Epithelial cell of proximal tubule (primary cell): ENCODE results near the gene CD24. TPM values are rescaled to one million over a fixed set of nuclear protein-coding genes. Genes with fewer than 3 reads are reported as not detected.
"Not testable (repeated sequence)": the region's sequence is repeated elsewhere in the genome, so short reads cannot be mapped to it uniquely, and the experiment has no call there.

Source experiments
- DNase-seq: peaks from one replicate; pipeline ENCODE4 v3.0.0-alpha.2; 2011; ENCODE audit warnings: low read depth
- H3K4me3 ChIP-seq: 2 replicates; pipeline ENCODE4 v1.5.1; 2011; ENCODE audit warnings: low read depth, mild to moderate bottlenecking, low read length
- total RNA-seq: library from RNA; depleted of rRNA; stranded (reverse); fragments of >200 nt; gene quantifications from 2 replicates; pipeline ENCODE4 v1.2.3, GENCODE V29; 2015
- TF ChIP-seq, protein P1 (sequence below): conservative IDR thresholded peaks from 2 replicates; pipeline ENCODE4 v1.5.1; 2012; ENCODE audit warnings: low read depth, mild to moderate bottlenecking, low read length

CD24 gene
- total RNA-seq, 1 donor from 2014 or later = 1,068 TPM

DNA sequence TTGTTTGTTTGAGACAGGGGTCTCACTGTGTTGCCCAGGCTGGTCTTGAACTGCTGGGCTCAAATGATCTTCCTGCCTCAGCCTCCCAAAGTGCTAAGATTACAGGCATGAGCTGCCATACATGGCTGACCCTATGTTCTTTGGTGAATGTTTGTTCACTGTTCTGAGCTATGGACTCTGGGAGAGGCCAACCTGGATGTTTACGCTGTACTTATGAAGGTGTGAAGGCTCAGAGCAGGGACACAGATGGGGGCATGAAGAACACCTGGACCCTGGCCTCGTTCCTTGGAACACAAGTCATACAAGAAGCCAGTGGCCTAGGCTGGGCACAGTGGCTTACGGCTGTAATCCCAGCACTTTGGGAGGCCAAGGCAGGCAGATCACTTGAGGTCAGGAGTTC is 21.1 kb upstream of the CD24 start:
- H3K4me3 ChIP-seq = no peak overlapping the region
- TF ChIP-seq, protein P1, sequence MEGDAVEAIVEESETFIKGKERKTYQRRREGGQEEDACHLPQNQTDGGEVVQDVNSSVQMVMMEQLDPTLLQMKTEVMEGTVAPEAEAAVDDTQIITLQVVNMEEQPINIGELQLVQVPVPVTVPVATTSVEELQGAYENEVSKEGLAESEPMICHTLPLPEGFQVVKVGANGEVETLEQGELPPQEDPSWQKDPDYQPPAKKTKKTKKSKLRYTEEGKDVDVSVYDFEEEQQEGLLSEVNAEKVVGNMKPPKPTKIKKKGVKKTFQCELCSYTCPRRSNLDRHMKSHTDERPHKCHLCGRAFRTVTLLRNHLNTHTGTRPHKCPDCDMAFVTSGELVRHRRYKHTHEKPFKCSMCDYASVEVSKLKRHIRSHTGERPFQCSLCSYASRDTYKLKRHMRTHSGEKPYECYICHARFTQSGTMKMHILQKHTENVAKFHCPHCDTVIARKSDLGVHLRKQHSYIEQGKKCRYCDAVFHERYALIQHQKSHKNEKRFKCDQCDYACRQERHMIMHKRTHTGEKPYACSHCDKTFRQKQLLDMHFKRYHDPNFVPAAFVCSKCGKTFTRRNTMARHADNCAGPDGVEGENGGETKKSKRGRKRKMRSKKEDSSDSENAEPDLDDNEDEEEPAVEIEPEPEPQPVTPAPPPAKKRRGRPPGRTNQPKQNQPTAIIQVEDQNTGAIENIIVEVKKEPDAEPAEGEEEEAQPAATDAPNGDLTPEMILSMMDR = no peak
- DNase-seq = no peak

DNA sequence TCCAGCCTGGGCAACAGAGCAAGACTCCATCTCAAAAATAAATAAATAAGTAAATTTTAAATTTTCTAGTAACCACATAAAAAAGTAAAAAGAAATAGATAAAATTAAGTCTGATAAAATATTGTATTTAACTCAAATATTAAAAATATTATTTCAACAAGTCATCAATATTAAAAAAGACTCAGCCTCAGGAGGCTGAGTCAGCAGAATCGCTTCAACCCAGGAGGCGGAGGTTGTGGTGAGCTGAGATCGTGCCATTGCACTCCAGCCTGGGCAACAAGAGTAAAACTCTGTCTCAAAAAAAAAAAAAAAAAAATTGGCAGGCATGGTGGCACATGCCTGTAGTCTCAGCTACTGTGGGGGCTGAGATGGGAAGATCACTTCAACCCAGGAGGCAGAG is 15.2 kb upstream of the CD24 start:
- not testable (repeated sequence) for H3K4me3 ChIP-seq, DNase-seq

DNA sequence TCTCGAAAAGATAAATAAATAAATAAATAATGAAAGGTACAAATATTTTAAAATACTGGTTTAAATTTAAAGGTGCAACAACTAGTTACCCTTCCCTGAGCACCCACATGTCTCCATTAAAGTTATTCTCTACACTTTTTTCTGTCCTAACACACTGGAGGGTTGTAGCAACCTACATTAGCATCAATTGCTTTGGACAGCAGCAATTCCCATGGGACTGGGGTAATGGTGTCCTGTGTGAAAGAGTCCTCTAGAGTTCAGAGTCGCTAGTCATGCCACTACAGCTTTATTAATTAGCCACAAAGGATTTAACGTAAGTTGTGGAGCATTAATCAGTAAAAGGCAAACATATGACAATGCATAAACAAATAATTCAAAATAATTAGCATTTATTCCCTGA is 14.1 kb upstream of the CD24 start:
- H3K4me3 ChIP-seq = no peak overlapping the region
- TF ChIP-seq, protein P1 = no peak
- no peak for DNase-seq

DNA sequence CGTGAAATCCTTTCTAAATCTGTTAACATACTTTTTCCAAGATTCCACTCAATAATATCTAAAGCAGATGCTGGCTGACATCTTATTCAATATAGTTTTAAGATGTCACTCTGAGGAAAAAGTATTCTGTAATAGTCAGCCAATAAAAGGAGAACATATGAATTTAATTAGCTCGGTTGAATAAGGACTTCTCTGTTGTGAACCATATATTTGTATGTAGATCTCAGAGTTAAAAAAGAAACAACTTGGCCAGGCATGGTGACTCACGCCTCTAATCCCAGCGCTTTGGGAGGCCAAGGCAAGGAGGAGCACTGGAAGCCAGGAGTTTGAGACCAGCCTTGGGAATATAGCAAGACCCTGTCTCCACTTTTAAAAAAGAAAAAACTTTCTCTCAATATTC is 7.4 kb upstream of the CD24 start:
- no peak overlapping the region for H3K4me3 ChIP-seq
- TF ChIP-seq, protein P1 = no peak
- no peak for DNase-seq

DNA sequence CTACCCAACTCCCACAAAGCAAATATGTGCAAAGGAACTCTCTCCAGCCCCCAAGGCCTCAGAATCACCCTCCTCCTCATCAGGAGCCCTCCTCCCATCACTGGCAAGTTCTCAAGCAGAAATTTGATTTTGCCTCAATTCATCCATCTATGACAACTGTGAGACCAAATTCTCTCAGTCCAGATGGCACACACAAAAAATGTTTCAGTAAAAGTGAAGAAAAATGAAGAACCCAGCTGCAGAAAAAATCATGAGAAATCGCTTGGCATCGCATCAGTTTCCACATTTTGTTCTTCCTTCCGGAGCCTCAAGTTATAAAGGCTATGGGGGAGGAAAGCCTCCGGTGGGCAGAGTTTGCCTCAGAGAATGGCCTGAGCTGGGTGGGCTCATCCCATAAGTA is 6.4 kb upstream of the CD24 start:
- H3K4me3 ChIP-seq = no peak overlapping the region
- TF ChIP-seq, protein P1 = no peak
- no peak for DNase-seq

DNA sequence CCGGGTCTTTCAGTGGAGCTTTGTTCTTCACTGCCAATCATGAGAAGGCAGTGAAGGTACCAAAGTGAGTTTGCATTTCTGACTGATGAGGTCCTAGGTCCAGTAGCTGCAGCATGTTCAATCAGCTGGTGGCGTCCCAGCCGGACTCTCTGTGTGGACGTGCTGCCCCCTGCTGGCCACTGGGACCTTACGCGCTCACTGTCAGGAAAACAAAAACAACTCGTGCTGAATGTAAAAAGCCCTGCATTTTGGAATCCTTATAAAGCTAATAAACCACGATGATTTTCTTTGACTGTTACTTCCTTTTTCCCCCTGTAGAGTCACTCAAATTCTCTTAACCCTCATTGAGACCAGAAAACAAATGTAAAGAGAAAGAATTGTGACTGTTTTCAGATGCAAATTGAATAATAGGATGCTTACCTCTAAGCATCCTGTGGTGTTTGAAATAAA is 4.9 kb upstream of the CD24 start:
- DNase-seq = no peak
- TF ChIP-seq, protein P1 = peak; percentile 97
- H3K4me3 ChIP-seq = no peak overlapping the region

DNA sequence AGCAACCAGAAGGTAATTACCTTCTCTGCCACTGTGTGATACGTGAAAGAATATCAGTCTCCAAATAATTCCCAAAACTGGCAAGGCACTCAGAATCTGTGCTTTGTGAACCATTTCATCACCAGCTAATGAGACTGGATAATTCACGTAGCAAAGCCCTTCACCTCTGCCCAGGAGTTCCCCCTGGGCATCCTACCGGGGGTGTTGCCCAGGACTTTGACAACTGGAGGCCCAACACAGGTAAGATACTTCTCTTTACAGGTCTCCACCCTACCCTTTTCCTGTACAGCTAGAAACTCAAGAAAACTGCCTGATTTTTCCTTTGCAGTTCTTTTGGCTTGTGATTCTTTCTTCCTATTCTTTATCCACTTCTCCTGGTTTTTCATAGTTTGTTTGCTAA is 2.7 kb upstream of the CD24 start:
- DNase-seq = no peak
- TF ChIP-seq, protein P1 = no peak
- no peak overlapping the region for H3K4me3 ChIP-seq

DNA sequence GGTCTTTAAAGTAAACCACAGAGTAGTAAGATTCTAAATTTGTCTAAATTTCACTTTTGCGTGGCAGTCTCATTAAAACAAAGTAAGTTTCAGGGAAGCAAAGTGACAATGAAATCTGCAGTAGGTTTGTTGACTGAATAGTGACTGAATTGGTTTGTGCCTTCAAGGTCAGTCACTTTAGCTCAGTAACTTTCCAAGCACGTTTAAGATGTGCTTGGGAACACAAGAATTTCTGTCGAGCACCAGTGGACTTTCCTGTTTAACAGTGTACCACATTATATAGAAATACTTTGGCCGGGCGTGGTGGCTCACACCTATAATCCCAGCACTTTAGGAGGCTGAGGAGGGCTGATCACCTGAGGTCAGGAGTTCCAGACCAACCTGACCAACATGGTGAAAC is 1.7 kb upstream of the CD24 start:
- peak overlapping the region; percentile 83 for H3K4me3 ChIP-seq
- no peak for DNase-seq
- TF ChIP-seq, protein P1 = no peak
